IPS-NIHi11 (cell line): ENCODE measurements around the gene IKZF3.
"Not testable (repeated sequence)": the region's sequence is repeated elsewhere in the genome, so short reads cannot be mapped to it uniquely, and the experiment has no call there.

Source experiments
- DNase-seq: peaks from one replicate; pipeline ENCODE4 v3.0.0; 2012; ENCODE audit warnings: mixed read lengths, low spot score

Gene IKZF3

GRCh38 chr17:39781031-39781860 is 82.9 kb downstream of the IKZF3 start:
- no peak for DNase-seq

GRCh38 chr17:39777534-39778365 is 86.4 kb downstream of the IKZF3 start:
- no peak for DNase-seq

GRCh38 chr17:39776252-39776651 is 87.9 kb downstream of the IKZF3 start:
- no peak for DNase-seq

GRCh38 chr17:39775031-39775430 is 89.1 kb downstream of the IKZF3 start:
- no peak for DNase-seq

- DNase-seq = no peak
These were observed 90.1 kb downstream of the IKZF3 start for GRCh38 chr17:39774047-39774446.

GRCh38 chr17:39772987-39773934 is 90.9 kb downstream of the IKZF3 start:
- DNase-seq = no peak

GRCh38 chr17:39772415-39772814 is 91.7 kb downstream of the IKZF3 start:
- DNase-seq = no peak

- no peak for DNase-seq
These were observed 94.0 kb downstream of the IKZF3 start for GRCh38 chr17:39769974-39770587.

- DNase-seq = no peak
These were observed 97.0 kb downstream of the IKZF3 start for GRCh38 chr17:39767147-39767546.

- DNase-seq = no peak
These were observed 98.3 kb downstream of the IKZF3 start for GRCh38 chr17:39765766-39766165.

GRCh38 chr17:39765175-39765574 is 98.9 kb downstream of the IKZF3 start:
- DNase-seq = no peak

- DNase-seq = not testable (repeated sequence)
These were observed 99.9 kb downstream of the IKZF3 start for GRCh38 chr17:39764171-39764570.

- no peak for DNase-seq
These were observed 100.9 kb downstream of the IKZF3 start for GRCh38 chr17:39763051-39763820.

- no peak for DNase-seq
These were observed 102.1 kb downstream of the IKZF3 start for GRCh38 chr17:39761861-39762496.

GRCh38 chr17:39759204-39759603 is 104.9 kb downstream of the IKZF3 start:
- no peak for DNase-seq

GRCh38 chr17:39757931-39758873 is 105.9 kb downstream of the IKZF3 start:
- no peak for DNase-seq

- DNase-seq = no peak
These were observed 106.9 kb downstream of the IKZF3 start for GRCh38 chr17:39757176-39757662.

GRCh38 chr17:39756380-39757079 is 107.6 kb downstream of the IKZF3 start:
- DNase-seq = no peak
